Measurements from ENCODE around the gene RTEL1. TPM values are rescaled to one million over a fixed set of nuclear protein-coding genes. Genes with fewer than 3 reads are reported as not detected.

Gene RTEL1
- total RNA-seq, 1 experiment from 2014 or later: 17.8 TPM

DNA sequence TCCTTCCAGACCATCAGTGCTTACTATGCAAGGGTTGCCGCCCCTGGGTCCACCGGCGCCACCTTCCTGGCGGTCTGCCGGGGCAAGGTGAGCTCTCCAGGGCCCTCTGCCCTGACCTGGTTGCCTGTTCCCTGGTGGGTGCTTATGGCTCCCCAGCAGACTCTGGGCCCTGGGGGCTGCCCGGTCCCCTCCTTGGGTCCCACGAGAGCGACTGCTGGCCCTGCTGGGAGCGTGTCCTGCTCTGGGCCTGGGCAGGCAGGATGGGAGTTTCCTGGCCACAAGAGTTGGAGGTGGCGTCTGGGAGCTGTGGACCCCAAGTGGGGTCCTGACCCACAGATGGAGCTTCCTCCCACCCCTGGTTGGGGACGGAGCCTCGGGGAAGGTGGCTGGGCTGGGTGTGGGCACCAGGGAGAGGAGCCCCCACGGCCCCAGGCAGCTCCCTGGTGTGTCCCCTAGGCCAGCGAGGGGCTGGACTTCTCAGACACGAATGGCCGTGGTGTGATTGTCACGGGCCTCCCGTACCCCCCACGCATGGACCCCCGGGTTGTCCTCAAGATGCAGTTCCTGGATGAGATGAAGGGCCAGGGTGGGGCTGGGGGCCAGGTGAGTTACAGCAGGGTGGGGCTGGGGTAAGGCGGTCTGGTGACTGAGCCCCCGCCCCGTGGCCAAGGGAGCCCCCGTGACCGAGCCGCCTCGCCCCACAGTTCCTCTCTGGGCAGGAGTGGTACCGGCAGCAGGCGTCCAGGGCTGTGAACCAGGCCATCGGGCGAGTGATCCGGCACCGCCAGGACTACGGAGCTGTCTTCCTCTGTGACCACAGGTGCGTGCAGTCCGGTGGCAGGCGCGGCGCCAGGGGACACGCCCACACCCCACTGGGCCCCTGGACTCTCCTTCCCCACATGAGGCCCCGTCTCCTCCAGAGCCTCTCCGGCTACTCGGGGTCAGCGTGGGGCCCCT, 31.2 kb downstream of the RTEL1 start:
- DNase-seq (ENCODE audit: low spot score): no peak

DNA sequence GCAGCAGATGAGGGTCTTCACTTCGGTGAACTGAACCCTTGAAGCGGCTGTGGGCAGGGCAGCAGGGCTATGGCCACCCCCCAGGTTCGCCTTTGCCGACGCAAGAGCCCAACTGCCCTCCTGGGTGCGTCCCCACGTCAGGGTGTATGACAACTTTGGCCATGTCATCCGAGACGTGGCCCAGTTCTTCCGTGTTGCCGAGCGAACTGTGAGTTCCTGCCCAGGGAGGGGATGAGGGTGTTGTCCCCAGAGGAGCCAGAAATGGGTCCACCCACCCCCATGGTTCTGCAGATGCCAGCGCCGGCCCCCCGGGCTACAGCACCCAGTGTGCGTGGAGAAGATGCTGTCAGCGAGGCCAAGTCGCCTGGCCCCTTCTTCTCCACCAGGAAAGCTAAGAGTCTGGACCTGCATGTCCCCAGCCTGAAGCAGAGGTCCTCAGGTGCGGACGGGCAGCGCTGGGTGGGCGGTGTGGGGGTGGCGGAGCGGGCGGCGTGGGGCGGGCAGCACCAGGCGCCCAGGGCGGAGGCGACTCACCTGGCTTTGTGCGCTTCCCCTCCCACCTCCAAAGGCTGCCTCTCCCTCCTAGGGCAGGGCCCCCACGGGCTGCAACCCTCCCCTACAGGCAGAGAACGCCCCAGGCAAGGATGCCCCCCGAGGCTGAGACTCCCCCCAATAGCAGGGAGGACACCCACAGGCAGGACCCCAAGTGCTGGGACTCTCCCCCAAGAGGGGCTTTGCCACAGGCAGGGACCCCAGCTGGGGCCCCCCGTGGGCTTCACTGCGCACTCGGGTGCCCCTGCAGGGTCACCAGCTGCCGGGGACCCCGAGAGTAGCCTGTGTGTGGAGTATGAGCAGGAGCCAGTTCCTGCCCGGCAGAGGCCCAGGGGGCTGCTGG, 32.1 kb downstream of the RTEL1 start:
- no peak for DNase-seq (ENCODE audit: low spot score)

DNA sequence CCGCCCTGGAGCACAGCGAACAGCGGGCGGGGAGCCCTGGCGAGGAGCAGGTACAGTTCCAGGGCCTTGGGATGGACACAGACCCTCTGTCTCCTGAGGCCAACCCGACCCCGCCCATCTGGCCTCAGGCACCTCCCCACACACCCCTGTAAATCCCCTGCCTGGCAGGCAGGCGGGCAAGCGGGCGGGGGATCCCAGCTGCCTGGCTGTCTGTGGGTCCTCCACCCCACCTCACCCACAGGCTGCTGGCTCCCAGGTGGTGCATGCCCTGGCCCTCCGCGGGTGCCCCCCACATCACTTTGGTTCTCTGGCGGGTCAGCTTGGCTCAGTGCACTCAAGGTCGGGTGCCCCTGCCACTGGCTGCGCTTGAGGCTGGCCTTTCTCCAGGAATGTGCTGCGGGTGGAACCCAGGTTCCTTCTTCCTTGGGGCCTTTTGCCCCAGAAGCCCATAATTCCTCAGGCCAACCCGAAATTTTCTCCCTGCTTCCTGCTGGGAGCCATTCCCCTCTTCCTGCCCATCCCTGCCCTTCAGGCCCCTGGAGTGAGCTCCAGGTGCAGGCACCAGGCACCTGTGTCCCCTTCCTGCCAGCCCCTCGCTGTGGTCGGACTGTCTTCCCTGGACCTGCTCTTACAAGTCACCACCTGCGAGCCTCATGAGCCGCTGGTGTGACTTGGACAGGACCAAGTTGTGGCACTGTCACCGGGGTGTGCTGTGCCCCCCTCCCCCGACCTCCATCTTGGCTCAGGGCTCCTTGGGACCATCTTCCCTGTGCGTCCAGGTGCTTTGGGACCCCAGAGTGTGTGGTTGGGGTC, 33.0 kb downstream of the RTEL1 start:
- no peak for DNase-seq (ENCODE audit: low spot score)

DNA sequence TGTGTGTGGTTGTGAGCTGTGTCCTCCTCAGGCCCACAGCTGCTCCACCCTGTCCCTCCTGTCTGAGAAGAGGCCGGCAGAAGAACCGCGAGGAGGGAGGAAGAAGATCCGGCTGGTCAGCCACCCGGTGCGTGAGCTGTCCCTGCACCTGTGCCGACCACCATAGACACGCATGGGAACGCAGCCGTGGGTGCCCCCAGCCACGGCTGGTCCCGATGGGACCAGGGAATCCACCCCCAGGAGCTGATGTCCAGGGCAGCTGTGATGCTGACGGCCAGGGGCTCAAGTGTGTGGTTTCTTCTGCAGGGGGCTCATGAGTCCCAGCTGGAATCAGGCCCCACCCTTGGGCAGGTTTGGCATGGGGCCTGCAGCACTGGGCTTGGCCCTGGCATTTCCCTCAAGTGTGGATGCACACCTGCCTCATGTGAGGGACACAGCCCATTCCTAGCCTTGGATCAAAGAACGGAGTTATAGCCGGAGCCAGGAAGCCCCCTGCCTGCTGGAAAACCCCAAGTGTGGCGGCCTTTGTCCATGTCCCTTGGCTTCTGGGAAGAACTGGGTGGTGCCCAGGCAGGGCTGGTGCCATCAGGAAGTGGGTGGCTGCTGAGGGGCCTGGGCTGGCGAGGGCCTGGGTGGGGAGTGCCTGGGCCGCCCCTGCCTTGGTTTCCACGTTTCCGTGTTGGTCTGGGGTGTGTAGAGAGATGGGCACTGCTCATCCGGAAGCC, 33.8 kb downstream of the RTEL1 start:
- DNase-seq (ENCODE audit: low spot score): no peak

DNA sequence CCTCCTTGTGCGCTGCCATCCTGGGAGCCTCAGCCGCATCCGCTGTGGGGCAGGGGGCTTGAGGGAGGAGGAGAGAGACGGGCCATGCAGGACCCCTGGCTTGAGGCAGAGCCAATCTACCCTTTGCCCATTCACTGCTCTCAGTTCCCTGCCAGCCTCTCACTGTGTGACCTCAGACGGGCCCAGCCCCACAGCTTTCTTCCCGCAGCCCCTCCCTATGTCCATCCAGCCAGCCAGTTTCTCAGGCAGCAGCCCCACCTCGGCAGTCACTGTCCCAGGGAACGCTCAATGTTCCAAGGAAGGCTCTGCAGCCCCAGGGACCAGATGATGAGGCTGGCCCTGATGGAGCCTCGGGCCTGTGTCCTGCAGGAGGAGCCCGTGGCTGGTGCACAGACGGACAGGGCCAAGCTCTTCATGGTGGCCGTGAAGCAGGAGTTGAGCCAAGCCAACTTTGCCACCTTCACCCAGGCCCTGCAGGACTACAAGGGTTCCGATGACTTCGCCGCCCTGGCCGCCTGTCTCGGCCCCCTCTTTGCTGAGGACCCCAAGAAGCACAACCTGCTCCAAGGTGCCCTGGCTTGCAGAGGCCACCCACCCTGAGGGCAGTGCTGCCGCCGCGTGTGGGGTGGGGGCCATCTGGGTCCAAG, 34.4 kb downstream of the RTEL1 start:
- peak; percentile 49 for DNase-seq (ENCODE audit: low spot score)

DNA sequence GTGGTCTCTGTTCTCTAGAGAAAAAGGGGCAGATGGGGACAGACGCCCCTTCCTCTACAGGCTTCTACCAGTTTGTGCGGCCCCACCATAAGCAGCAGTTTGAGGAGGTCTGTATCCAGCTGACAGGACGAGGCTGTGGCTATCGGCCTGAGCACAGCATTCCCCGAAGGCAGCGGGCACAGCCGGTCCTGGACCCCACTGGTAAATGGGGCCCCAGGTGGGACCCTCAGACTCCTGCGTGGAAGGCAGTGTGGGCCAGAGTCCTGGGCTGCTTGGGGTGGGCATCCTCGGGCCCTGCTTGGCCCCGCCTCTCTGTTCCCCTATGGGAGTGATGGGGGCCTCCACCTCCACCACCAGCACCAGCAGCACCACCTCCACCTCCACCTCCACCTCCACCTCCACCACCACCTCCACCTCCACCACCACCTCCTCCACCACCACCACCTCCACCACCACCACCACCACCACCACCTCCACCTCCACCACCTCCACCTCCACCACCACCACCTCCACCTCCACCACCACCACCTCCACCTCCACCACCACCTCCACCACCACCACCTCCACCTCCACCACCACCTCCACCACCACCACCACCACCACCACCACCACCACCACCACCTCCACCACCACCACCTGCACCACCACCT, 35.1 kb downstream of the RTEL1 start:
- DNase-seq (ENCODE audit: low spot score): no peak

DNA sequence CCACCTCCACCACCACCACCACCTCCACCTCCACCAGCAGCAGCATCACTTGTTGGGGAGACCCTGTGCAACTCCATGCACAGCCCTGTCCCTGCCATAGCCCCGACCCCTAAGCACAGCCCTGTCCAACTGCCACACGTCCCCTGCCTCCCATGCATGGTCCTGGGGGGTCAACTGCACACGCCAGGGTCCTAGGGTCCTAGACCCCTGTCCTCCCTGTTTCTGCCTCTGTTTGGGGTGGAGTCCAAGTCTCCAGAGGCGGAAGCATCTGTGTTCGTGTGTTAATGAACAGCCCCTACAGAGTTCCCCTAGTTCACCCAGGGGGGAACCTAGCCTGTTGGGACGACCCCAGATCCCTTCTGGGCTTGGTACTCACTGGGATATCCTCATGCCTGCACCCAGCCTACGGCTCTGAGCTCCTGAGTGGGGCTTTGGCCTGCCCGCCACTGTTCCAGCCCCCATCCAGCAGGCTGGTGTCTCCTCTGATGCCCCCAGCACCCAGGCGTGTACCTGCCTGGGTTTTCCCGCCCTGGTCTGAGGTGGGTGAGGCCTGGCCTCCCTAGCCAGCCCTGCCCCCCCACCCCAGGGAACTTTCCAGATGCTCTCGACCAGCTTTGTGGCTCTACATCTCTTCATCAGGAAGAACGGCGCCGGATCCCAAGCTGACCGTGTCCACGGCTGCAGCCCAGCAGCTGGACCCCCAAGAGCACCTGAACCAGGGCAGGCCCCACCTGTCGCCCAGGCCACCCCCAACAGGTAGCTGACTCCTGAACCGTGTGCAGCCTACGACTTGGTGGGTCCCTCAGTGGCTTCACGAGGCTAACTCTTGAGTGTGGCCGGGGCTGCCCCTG, 35.8 kb downstream of the RTEL1 start:
- DNase-seq (ENCODE audit: low spot score): no peak

DNA sequence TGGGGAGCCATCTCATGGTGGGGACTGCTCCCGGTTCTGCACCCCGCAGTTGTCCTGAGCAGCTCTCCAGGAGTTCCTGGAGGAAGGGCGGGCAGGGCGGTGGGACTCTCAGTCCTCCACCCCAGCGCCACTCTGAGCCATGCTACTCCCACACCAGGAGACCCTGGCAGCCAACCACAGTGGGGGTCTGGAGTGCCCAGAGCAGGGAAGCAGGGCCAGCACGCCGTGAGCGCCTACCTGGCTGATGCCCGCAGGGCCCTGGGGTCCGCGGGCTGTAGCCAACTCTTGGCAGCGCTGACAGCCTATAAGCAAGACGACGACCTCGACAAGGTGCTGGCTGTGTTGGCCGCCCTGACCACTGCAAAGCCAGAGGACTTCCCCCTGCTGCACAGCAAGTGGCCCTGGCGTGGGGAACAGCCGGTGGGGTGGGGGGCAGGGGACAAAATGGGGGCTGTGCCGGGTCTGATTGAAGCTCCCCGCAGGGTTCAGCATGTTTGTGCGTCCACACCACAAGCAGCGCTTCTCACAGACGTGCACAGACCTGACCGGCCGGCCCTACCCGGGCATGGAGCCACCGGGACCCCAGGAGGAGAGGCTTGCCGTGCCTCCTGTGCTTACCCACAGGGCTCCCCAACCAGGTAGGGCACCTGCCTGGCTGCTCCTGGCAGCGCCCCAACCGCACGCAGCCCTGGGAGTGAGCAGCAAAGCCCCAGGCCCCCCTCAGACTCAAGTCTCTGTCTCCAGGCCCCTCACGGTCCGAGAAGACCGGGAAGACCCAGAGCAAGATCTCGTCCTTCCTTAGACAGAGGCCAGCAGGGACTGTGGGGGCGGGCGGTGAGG, 36.7 kb downstream of the RTEL1 start:
- no peak for DNase-seq (ENCODE audit: low spot score)

DNA sequence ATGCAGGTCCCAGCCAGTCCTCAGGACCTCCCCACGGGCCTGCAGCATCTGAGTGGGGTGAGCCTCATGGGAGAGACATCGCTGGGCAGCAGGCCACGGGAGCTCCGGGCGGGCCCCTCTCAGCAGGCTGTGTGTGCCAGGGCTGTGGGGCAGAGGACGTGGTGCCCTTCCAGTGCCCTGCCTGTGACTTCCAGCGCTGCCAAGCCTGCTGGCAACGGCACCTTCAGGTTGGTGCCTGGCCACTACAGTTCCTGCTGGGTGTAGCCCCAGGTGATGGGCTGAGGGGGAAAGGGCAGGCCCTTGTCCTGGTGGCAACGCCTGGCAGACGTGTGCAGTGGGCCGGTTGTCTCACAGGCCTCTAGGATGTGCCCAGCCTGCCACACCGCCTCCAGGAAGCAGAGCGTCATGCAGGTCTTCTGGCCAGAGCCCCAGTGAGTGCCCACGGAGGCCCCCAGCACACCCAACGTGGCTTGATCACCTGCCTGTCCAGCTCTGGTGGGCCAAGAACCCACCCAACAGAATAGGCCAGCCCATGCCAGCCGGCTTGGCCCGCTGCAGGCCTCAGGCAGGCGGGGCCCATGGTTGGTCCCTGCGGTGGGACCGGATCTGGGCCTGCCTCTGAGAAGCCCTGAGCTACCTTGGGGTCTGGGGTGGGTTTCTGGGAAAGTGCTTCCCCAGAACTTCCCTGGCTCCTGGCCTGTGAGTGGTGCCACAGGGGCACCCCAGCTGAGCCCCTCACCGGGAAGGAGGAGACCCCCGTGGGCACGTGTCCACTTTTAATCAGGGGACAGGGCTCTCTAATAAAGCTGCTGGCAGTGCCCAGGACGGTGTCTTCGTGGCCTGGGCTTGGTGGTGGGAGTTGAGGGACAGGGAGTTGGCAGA, 37.6 kb downstream of the RTEL1 start:
- no peak for DNase-seq (ENCODE audit: low spot score)

DNA sequence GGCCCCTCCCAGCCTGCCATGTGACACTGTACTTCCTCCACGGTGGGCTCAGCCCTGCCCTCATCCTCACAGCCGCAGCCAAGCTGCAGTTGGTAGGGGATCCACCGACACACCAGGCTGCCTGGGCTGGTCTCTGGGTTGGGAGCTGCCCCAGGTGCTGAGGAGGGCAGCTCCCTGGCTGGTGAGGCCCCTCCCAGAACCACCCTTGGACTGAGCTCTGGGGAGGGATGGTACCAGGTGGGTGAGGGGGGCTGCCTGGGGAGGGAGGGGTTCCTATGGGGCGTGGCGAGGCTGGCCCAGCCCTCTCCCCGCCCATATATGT, 38.2 kb downstream of the RTEL1 start:
- no peak for DNase-seq (ENCODE audit: low spot score)

DNA sequence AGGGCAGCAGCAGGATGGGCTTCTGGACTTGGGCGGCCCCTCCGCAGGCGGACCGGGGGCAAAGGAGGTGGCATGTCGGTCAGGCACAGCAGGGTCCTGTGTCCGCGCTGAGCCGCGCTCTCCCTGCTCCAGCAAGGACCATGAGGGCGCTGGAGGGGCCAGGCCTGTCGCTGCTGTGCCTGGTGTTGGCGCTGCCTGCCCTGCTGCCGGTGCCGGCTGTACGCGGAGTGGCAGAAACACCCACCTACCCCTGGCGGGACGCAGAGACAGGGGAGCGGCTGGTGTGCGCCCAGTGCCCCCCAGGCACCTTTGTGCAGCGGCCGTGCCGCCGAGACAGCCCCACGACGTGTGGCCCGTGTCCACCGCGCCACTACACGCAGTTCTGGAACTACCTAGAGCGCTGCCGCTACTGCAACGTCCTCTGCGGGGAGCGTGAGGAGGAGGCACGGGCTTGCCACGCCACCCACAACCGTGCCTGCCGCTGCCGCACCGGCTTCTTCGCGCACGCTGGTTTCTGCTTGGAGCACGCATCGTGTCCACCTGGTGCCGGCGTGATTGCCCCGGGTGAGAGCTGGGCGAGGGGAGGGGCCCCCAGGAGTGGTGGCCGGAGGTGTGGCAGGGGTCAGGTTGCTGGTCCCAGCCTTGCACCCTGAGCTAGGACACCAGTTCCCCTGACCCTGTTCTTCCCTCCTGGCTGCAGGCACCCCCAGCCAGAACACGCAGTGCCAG, 38.7 kb downstream of the RTEL1 start, which contains the start of gene TNFRSF6B:
Gene TNFRSF6B (plus strand): TSS at position 25 of the 729 bp plus-strand sequence. CDS start 116 bp downstream, at position 141.
- no peak for DNase-seq (ENCODE audit: low spot score)

DNA sequence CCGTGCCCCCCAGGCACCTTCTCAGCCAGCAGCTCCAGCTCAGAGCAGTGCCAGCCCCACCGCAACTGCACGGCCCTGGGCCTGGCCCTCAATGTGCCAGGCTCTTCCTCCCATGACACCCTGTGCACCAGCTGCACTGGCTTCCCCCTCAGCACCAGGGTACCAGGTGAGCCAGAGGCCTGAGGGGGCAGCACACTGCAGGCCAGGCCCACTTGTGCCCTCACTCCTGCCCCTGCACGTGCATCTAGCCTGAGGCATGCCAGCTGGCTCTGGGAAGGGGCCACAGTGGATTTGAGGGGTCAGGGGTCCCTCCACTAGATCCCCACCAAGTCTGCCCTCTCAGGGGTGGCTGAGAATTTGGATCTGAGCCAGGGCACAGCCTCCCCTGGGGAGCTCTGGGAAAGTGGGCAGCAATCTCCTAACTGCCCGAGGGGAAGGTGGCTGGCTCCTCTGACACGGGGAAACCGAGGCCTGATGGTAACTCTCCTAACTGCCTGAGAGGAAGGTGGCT, 39.3 kb downstream of the RTEL1 start:
- DNase-seq (ENCODE audit: low spot score): no peak

DNA sequence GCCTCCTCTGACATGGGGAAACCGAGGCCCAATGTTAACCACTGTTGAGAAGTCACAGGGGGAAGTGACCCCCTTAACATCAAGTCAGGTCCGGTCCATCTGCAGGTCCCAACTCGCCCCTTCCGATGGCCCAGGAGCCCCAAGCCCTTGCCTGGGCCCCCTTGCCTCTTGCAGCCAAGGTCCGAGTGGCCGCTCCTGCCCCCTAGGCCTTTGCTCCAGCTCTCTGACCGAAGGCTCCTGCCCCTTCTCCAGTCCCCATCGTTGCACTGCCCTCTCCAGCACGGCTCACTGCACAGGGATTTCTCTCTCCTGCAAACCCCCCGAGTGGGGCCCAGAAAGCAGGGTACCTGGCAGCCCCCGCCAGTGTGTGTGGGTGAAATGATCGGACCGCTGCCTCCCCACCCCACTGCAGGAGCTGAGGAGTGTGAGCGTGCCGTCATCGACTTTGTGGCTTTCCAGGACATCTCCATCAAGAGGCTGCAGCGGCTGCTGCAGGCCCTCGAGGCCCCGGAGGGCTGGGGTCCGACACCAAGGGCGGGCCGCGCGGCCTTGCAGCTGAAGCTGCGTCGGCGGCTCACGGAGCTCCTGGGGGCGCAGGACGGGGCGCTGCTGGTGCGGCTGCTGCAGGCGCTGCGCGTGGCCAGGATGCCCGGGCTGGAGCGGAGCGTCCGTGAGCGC, 39.9 kb downstream of the RTEL1 start:
- no peak for DNase-seq (ENCODE audit: low spot score)

DNA sequence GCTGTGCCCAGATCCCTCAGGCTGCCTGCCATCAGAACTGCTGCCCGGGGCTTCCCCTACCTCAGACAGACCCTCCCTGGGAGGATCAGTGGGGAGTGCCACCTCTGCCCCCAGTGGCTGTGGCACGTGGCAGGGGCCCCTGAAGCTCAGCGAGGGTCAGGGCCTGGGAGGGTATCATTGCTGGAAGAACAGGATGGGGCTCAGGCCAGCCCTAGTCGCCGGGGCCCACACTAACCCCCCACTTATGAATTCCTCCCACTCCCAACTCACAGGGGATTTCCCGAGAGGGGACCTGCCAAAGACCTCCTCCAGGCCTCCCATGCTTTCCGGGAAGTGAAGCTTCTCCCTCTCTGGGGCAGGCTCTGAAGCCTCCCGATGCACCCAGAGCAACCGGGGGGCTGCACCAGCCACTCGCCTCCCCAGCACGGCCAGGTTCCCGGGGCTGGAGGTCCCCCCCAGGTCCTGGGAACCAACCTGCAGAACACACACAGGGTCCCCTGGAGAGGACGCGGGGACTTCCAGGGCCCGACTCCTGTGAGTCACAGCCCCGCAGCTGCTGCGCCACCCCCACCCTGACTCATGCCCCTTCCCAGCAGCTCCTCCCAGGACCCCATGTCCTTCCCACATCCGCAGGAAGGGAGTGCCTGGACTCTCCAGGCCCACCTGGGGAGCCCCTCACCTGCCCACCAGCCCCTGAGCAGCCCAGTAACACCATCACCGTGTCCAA, 40.8 kb downstream of the RTEL1 start:
- peak; percentile 97 for DNase-seq (ENCODE audit: low spot score)
